ENCODE measurements around the gene UTRN.

Gene UTRN

DNA sequence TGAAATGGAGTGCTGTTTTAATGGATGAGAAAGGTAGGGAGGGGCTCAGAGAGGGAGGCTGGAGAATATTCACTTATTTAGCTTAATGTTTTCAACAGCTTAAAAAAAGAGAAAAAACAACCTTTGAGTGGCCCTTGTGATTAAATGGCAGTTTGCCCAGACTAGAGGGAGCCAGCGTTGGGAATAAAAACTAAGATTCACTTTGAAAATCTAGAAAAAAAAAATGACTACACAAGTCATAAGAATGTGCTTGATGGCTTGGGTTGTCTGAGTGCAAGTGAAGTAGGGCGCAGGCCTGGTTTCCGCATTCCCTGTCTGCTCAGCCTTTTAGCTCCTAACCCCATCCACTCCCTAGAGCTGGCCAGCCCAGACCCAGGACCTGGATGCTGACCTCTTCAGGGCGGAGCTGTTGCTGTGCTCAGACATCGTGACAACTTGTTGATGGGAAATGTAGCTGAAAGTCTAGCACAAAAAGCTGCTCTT lies 28.9 kb downstream of the UTRN start:
- DNase-seq (ENCODE audit: low spot score) = no peak

GRCh38 chr6:144314562-144314961 lies 29.4 kb downstream of the UTRN start:
- DNase-seq (ENCODE audit: low spot score) = no peak

DNA sequence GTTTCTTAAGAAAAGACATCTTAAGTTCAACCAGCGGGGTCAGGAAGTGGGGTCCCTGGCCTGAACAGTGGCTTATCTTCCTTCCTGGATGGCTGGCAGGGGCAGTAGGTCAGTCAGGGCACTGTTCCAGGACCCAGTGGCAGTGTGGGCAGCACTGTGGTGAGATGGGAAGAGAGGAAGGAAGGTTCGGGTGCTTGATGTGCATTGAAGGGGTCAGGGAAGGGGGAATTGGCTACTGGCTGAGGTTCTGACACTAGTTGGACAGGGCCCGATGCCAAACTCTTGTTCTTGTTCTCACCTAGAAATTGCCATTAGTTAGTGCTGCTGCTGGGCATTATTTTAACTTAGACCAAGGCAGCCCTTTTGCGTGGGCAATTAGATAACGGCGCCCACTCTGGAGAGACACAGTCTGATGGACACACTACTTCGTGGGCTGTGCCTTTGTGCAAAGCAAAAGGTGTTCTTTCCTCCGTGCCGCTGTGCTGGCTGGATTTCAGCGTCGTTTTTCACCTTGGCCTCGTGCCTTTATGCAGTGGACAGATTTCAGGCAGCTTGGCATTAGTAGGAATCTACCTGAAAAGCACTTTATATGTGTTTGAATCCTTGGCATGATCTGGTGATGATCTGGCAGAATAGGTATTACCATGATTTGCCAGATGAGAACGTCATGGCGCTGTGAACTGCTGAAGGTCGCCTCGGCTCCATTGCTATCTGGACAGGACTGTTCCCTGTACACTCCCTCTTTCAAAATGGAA lies 30.3 kb downstream of the UTRN start:
- DNase-seq (ENCODE audit: low spot score) = no peak

DNA sequence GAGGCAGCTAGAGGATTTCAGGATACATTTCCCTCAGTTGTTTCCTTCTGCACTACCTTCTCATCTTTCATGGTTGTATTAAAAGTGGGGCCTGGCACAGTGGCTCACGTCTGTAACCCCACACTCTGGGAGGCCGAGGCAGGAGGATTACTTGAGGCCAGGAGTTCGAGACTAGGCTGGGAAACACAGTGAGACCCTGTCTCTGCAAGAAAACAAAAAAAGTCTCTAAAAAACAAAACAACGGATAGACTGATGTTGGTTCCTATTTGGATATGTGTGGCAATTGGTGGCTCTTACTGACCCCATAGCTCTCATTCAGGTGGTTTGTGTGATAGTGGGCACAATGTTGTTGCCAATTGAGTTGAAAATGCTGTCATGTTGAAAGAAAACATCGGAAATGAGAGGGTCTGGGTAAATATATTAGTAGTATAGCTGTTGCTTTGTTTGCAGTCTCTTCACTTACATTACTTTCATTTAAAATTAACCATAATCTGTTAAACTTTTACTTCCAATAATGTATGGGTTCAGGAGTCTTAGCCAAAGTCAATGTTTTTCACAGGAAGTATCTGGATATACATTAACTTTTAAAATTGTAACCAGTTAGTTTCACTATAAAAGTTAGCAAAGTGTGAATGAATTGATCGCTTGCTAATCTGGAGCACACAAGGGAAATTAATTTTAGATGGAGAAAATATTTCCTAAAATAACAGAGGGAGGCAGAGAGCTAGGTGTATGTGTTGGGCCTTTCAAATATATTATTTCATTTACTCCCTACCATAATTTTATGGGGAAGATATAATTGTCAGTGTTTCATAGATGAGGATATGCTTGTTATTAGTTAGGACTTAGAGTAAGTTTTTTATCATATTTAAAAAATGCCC lies 31.1 kb downstream of the UTRN start:
- no peak for DNase-seq (ENCODE audit: low spot score)

DNA sequence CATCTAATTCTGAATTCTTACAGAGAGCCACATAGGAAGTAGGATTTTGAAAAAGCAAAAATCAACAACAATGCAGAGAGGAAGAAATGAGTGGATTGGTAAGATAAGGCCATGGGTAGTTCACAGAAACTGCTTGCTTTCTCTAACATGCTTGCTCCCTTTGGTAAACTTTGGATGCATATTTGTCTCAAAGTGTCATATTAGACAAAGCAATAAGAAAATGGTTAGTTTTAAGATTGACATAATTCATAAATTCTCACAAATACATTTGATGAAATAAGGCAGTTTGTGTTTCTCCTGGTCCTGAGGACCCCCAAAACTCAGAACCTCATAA lies 31.7 kb downstream of the UTRN start:
- DNase-seq (ENCODE audit: low spot score) = no peak

- DNase-seq (ENCODE audit: low spot score) = no peak
Observed at GRCh38 chr6:144317736-144318135, 32.6 kb downstream of the UTRN start.

GRCh38 chr6:144319211-144319610 lies 34.1 kb downstream of the UTRN start:
- DNase-seq (ENCODE audit: low spot score) = no peak

DNA sequence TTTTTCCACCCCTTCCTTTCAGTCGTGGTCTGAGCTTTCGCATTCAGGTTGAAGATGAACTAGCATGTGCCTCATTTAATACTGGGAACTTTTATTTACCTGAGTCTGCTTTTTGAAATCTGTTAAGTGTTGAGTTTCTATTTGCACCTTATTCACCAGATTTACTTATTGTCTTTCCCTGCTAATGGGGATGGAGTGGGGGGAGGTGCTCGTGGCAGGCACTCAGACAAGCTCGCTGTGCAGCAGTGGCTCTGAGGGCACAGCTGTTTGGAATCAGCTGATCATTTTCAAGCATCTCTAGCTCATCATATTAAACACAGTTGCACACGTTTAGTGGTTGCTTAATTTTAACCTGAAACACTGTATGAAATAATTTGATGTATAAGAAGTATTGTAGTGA lies 35.6 kb downstream of the UTRN start:
- DNase-seq (ENCODE audit: low spot score) = no peak

GRCh38 chr6:144321839-144322591 lies 36.9 kb downstream of the UTRN start:
- peak; percentile 6 for DNase-seq (ENCODE audit: low spot score)

- no peak for DNase-seq (ENCODE audit: low spot score)
Observed at GRCh38 chr6:144325232-144325631, 40.1 kb downstream of the UTRN start.

DNA sequence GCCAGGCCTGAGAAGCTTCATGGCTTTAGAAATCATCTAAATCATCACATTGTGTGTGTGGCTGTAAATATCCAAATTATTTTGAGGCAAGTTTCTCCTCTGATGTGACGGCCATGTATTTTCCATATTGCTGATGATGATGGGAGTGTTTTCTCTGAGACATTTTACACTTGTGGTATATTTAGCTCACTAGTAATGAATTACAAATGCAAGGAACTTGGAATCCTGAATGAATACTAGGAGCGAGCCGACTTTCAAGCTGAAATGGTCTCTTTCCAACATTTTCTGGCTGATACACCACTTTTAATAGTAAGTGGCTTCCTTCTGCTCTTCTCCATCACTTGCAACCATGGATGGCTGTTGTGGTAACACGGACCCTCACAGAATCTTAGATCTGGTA lies 41.3 kb downstream of the UTRN start:
- DNase-seq (ENCODE audit: low spot score) = no peak

GRCh38 chr6:144327081-144327480 lies 41.9 kb downstream of the UTRN start:
- DNase-seq (ENCODE audit: low spot score) = no peak

DNA sequence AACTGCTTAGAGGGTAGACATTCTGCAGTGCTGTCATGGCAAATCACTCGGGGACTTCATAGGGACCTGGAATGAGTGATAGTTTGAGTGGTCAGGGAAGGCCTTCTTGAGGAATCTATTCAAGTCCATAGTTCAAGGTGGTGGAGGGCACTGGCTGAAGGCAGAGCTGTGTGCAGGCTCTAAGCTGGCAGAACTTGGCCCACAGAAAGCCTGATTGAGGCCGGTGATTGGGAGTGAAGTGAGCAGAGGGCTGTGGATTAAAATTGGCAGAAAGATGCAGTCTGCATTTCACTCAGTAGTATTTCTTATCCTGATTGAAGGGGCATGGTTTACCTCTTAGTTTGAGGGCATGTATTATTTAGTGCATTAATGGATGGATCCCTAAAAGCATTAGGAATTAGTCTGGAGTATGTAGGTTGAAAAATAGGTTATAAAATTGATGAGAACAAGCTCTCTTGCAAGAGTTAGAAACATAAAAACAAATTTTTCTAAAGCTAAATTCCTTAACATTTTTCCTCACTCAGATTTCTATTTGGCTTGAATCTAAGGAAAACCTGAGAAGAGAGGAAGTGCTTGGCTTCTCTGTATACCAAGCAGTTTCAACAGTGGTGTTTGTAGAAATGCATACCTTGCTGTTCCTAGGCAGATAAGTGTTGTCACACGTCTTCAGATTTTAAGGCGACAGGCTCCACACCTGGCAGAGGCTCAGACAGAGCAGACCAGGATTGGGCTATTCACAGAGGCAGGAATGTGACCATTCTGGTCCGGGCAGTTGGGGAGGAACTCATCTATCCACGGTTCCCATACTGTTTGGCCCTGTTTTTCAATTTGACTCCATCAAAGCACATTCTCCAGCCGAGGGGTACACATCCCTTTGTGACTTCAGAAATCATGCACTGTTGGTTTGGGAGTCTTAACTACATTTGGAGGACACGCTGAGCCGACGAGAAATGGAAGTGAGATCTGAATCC lies 45.2 kb downstream of the UTRN start:
- no peak for DNase-seq (ENCODE audit: low spot score)

GRCh38 chr6:144331491-144331969 lies 46.4 kb downstream of the UTRN start:
- DNase-seq (ENCODE audit: low spot score) = no peak

DNA sequence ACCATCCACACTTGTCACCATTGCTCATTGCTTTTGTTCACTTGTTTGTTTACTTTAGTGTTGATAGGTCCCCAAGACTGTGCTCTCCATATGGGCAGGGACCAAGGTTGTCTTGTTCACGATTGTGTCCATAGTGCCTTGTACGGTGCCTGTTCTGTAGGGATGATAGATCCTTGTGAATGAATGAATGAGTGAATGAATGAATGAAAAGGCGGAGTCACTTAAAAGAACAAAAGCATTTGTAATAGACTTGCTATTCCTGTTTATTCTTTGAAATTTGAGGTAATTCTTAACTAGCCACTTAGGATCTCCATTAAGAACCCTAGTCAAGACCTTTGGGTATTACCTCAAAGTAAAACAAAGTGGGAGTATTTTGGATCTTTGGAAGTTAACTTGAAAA lies 47.0 kb downstream of the UTRN start:
- no peak for DNase-seq (ENCODE audit: low spot score)

GRCh38 chr6:144334150-144334708 lies 49.1 kb downstream of the UTRN start:
- no peak for DNase-seq (ENCODE audit: low spot score)
